Hepatocyte (in vitro differentiated cells): ENCODE data around the gene NAV2. TPM values are rescaled to one million over a fixed set of nuclear protein-coding genes. Genes with fewer than 3 reads are reported as not detected.
A peak's percentile ranks its signal among the peaks of the same experiment; 100 is the strongest.

Source experiments
- DNase-seq: peaks from one replicate; pipeline ENCODE4 v3.0.0-alpha.2; 2016; ENCODE audit warnings: low spot score
- H2AFZ ChIP-seq: fragments of 200-600 bp; sonication (generic); 2 replicates; pipeline ENCODE4 v1.6.0; 2016; ENCODE audit warnings: antibody characterized with exemption, mild to moderate bottlenecking
- H3K27ac ChIP-seq: fragments of 200-600 bp; sonication (generic); 2 replicates; pipeline ENCODE4 v1.5.1; 2016; ENCODE audit warnings: mild to moderate bottlenecking
- H3K27me3 ChIP-seq: fragments of 200-600 bp; sonication (generic); 2 replicates; pipeline ENCODE4 v1.6.1; 2016
- H3K36me3 ChIP-seq: fragments of 200-600 bp; sonication (generic); replicated peaks from 2 replicates; pipeline ENCODE4 v1.5.1; 2016; ENCODE audit warnings: low read depth; ENCODE audit not compliant: insufficient read depth
- H3K4me1 ChIP-seq: fragments of 200-600 bp; sonication (generic); 2 replicates; pipeline ENCODE4 v1.5.1; 2016; ENCODE audit warnings: mild to moderate bottlenecking, moderate library complexity; ENCODE audit not compliant: insufficient read depth
- H3K4me2 ChIP-seq: fragments of 200-600 bp; sonication (generic); 2 replicates; pipeline ENCODE4 v1.6.0; 2016
- H3K4me3 ChIP-seq: fragments of 200-600 bp; sonication (generic); 2 replicates; pipeline ENCODE4 v1.5.1; 2016; ENCODE audit warnings: mild to moderate bottlenecking
- H3K79me2 ChIP-seq: fragments of 200-600 bp; sonication (generic); 2 replicates; pipeline ENCODE4 v1.6.0; 2017; ENCODE audit warnings: mild to moderate bottlenecking
- H3K9me2 ChIP-seq: fragments of 200-600 bp; sonication (generic); replicated peaks from 2 replicates; pipeline ENCODE4 v1.6.0; 2017; ENCODE audit warnings: mild to moderate bottlenecking; ENCODE audit not compliant: insufficient read depth
- H3K9me3 ChIP-seq: fragments of 200-600 bp; sonication (generic); 2 replicates; pipeline ENCODE4 v1.5.1; 2016; ENCODE audit warnings: low read depth, mild to moderate bottlenecking
- H4K20me1 ChIP-seq: fragments of 200-600 bp; sonication (generic); 2 replicates; pipeline ENCODE4 v1.6.0; 2016; ENCODE audit warnings: mild to moderate bottlenecking; ENCODE audit not compliant: insufficient read depth, poor library complexity, severe bottlenecking
- CTCF ChIP-seq: fragments of 200-600 bp; sonication (generic); IDR thresholded peaks from 2 replicates; pipeline ENCODE4 v1.5.1; 2016; ENCODE audit warnings: antibody characterized with exemption, mild to moderate bottlenecking; ENCODE audit not compliant: poor library complexity
- EZH2 ChIP-seq: fragments of 200-600 bp; sonication (generic); IDR thresholded peaks from 2 replicates; pipeline ENCODE4 v1.6.1; 2016; ENCODE audit warnings: antibody characterized with exemption, mild to moderate bottlenecking, borderline replicate concordance
- EZH2phosphoT487 ChIP-seq: fragments of 200-600 bp; sonication (generic); IDR thresholded peaks from one replicate; pipeline ENCODE4 v1.6.1; 2018; ENCODE audit warnings: antibody characterized with exemption, mild to moderate bottlenecking, low read depth, moderate library complexity; ENCODE audit not compliant: unreplicated experiment, severe bottlenecking
- WGBS: methylation state at CpG from one replicate; pipeline ENCODE4 v1.1.6; 2016; ENCODE audit warnings: low lambda C conversion rate; ENCODE audit errors: missing lambda C conversion rate; 5-methylcytosine and 5-hydroxymethylcytosine counted together
- polyA plus RNA-seq: library from polyadenylated mRNA; unstranded; fragments of >200 nt; fragmentation: Nextera tagmentation; extraction: Ambion mirVana; gene quantifications from 2 replicates; pipeline ENCODE4 v1.2.1, GENCODE V29; 2016
- total RNA-seq: library from RNA; depleted of rRNA; stranded (reverse); fragments of >200 nt; gene quantifications from 2 replicates; pipeline ENCODE4 v1.2.3, GENCODE V29; 2014

NAV2 gene
- total and polyA plus RNA-seq, 2 experiments from 2014 or later = 23.7 to 30.8 TPM

- TF ChIP-seq EZH2 (no peak), EZH2phosphoT487 (no peak), CTCF (no peak)
- no peak overlapping the region for H3K4me3 ChIP-seq
- H3K27me3 ChIP-seq = no peaks in the 10 kb centered on the region
- H3K36me3 ChIP-seq = no peaks in the 10 kb centered on the region
- H3K9me3 ChIP-seq = no peaks in the 10 kb centered on the region
- no peaks in the 10 kb centered on the region for H4K20me1 ChIP-seq
- no peak overlapping the region for H3K4me2 ChIP-seq
- DNase-seq = no peak
- H3K27ac ChIP-seq = no peak overlapping the region
- H2AFZ ChIP-seq = no peak overlapping the region
- WGBS = 96% methylated on average over 9 of the region's 9 CpGs
- H3K4me1 ChIP-seq = peaks cover 13% of the 10 kb centered on the region
- no peaks in the 10 kb centered on the region for H3K9me2 ChIP-seq
- H3K79me2 ChIP-seq = no peaks in the 10 kb centered on the region
Observed at GRCh38 chr11:20109731-20110445, 397.3 kb downstream of the NAV2 start.

- Histone ChIP-seq H2AFZ (no peak overlapping the region), H3K4me1 (peaks cover 13% of the 10 kb centered on the region), H3K27me3 (no peaks in the 10 kb centered on the region), H3K4me2 (no peak overlapping the region), H3K9me3 (no peaks in the 10 kb centered on the region), H3K27ac (peak overlapping the region; percentile 90), H4K20me1 (no peaks in the 10 kb centered on the region), H3K79me2 (no peaks in the 10 kb centered on the region), H3K9me2 (no peaks in the 10 kb centered on the region), H3K4me3 (no peak overlapping the region), H3K36me3 (no peaks in the 10 kb centered on the region)
- TF ChIP-seq EZH2 (no peak), CTCF (peak; percentile 77)
- DNase-seq = peak; percentile 81
- WGBS = 30% methylated on average over 8 of the region's 8 CpGs
Observed at GRCh38 chr11:20110908-20111669, 398.5 kb downstream of the NAV2 start.

GRCh38 chr11:20111871-20112270, 399.2 kb downstream of the NAV2 start:
- no peak for DNase-seq
- H3K27ac ChIP-seq = peak overlapping the region; percentile 90
- 57% methylated on average over 1 of the region's 1 CpG for WGBS
- TF ChIP-seq EZH2 = no peak
- no peak for TF ChIP-seq EZH2phosphoT487
- TF ChIP-seq CTCF = no peak
- H2AFZ ChIP-seq = no peak overlapping the region
- H4K20me1 ChIP-seq = no peaks in the 10 kb centered on the region
- no peaks in the 10 kb centered on the region for H3K9me2 ChIP-seq
- no peak overlapping the region for H3K4me3 ChIP-seq
- no peaks in the 10 kb centered on the region for H3K79me2 ChIP-seq
- no peaks in the 10 kb centered on the region for H3K9me3 ChIP-seq
- H3K36me3 ChIP-seq = no peaks in the 10 kb centered on the region
- H3K4me1 ChIP-seq = peaks cover 13% of the 10 kb centered on the region
- peak overlapping the region; percentile 55 for H3K4me2 ChIP-seq
- no peaks in the 10 kb centered on the region for H3K27me3 ChIP-seq
